HG03432 (cell line): Measurements from ENCODE around the gene TXNDC5.

Experiments
- ATAC-seq: cut with Tn5 transposase; IDR thresholded peaks from one replicate; pipeline ENCODE4 v1.9.1; 2021; ENCODE audit warnings: mild to moderate bottlenecking, moderate library complexity; ENCODE audit not compliant: unreplicated experiment

Gene TXNDC5

GRCh38 chr6:7868926-7869325 lies 41.7 kb downstream of the TXNDC5 start:
- no peak for ATAC-seq

- ATAC-seq: no peak
Measured at GRCh38 chr6:7866526-7866925, 44.1 kb downstream of the TXNDC5 start.

- ATAC-seq: no peak
Measured at GRCh38 chr6:7865781-7866180, 44.8 kb downstream of the TXNDC5 start.

GRCh38 chr6:7859591-7859990 lies 51.0 kb downstream of the TXNDC5 start:
- ATAC-seq: no peak

GRCh38 chr6:7851780-7852179 lies 58.8 kb downstream of the TXNDC5 start:
- ATAC-seq: no peak

- ATAC-seq: no peak
Measured at GRCh38 chr6:7848229-7848628, 62.4 kb downstream of the TXNDC5 start.

GRCh38 chr6:7846966-7847818 lies 63.4 kb downstream of the TXNDC5 start:
- no peak for ATAC-seq

GRCh38 chr6:7841781-7842468 lies 68.7 kb downstream of the TXNDC5 start:
- ATAC-seq: no peak

GRCh38 chr6:7836371-7837026 lies 74.1 kb downstream of the TXNDC5 start:
- ATAC-seq: no peak

GRCh38 chr6:7833751-7834070 lies 76.9 kb downstream of the TXNDC5 start:
- ATAC-seq: no peak

- ATAC-seq: no peak
Measured at GRCh38 chr6:7832904-7833750, 77.5 kb downstream of the TXNDC5 start.
